GM23248 (cell line): ENCODE measurements around the gene ARMH3.

Experiments used
- EZH2 ChIP-seq: fragments of 200-600 bp; sonication (generic); IDR thresholded peaks from 2 replicates; pipeline ENCODE4 v1.6.1; 2018; ENCODE audit warnings: antibody characterized with exemption, mild to moderate bottlenecking; ENCODE audit not compliant: insufficient read depth, poor library complexity, severe bottlenecking
- EZH2phosphoT487 ChIP-seq: fragments of 200-600 bp; sonication (generic); IDR thresholded peaks from 2 replicates; pipeline ENCODE4 v1.6.1; 2018; ENCODE audit warnings: antibody characterized with exemption, moderate library complexity, mild to moderate bottlenecking, low read depth; ENCODE audit not compliant: insufficient read depth

DNA sequence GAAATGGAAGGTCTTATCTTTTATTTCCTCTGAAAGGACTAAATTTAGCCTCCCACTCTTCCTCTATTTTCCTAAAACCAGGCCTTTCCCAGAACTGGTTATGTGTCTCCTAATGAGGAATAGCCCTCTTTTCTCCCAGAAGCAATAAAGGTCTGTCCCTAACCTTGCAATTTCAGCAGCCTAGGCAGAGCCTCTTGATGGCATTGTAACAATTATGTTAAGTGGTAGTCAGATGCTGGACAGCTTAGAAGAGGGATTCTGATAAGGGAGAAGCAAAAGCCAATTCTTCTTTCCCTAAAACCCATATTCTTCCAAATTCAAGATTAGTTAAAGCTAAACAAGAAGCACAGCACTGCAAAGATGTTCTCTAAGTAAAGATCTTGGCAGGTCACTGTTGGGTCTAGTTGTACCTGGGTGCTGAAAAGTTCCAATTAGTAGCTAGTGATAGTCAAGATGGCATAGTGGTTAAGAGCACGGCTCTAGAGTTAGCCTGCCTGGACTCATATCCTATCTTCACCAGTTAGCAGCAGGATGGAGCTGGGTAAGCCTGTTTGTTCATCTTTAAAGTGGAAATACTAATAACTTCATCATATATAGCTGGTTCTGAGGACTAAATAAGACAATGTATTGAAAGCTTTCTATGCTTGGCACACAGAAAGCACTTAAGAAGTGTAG, 198.0 kb downstream of the ARMH3 start:
- TF ChIP-seq EZH2phosphoT487 = no peak
- no peak for TF ChIP-seq EZH2
